HG03108 (cell line): ENCODE results near the gene OSM.

Experiments used
- ATAC-seq: cut with Tn5 transposase; IDR thresholded peaks from one replicate; pipeline ENCODE4 v1.9.1; 2021; ENCODE audit warnings: moderate library complexity; ENCODE audit not compliant: unreplicated experiment

Gene OSM

DNA sequence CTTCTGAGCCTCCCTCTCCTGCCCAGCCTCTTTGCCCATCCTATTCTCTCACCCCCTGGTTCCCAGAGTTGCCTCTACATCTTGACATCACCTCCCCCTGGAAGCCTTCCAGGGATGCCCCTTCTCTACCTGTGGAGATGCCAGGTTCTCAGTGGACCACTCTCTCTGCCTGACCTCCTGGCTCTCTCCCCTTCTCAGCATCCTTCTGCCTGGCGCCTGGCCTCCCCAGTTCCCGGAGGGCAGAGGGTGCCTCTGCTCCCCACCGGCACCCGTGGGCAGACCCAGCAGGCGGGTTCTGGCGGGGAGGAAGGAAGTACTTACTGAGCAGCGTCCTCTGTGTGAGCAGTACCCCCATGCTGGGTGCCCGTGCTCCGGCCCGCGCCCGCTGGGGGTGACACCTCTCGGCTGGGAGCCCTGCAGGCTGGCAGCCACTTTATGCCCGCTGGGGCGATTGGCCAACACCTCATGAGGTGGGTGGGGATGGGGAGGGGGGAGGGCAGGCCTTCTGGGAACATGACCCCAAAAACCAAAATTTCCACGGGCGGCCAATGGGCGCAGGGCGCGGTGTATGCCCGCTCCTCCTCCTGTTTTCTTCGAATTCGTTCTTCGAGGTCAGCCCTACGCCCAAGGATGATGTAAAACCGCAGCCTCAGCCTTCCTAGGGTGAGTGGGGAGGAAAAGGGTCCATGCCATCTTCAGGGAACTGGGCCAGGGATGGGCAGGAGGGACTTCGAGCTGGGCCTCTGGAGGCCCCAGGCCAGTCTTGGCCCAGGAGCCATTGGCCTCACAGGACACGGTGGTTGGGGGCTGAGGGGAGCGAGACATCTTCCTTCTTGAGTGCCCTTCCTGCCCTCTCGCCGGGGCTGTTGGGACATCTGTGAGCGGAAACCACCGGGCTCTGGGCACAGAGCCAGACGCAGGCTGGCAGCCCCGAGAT, at the start of gene OSM:
TSS of gene OSM (minus strand) at position 407 of the 937 bp plus-strand sequence. CDS start at position 355, 52 bp downstream.
- ATAC-seq, result peak; percentile 44

DNA sequence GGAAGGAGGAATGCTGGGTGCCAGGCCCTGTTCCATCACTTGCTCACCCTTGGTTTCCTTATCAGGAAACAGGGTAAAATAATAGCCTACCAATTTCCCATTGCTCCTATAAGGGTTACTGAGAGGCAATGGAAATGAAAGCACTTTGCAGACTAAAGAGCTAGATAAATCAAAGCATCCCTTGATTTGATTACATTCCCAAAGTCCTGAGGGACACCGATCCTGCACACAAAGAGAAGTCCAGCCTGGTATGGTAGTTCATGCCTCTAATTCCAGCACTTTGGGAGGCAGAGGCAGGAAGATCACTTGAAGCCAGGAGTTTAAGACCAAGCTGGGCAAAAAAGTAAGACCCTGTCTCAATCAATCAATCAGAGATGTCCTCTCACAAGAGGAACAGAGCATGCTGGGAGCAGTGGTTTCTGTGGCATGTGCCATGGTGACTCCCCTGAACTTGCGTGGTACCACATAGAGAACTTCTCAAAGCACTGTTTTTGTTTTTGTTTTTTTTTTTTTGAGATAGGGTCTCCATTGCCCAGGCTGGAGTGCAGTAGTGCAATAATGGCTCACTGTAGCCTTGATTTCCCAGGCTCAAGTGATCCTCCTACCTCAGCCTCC, 49.4 kb upstream of the OSM start:
- ATAC-seq, result no peak

- no peak for ATAC-seq
These were observed 48.3 kb upstream of the OSM start for GRCh38 chr22:30314915-30315314.

DNA sequence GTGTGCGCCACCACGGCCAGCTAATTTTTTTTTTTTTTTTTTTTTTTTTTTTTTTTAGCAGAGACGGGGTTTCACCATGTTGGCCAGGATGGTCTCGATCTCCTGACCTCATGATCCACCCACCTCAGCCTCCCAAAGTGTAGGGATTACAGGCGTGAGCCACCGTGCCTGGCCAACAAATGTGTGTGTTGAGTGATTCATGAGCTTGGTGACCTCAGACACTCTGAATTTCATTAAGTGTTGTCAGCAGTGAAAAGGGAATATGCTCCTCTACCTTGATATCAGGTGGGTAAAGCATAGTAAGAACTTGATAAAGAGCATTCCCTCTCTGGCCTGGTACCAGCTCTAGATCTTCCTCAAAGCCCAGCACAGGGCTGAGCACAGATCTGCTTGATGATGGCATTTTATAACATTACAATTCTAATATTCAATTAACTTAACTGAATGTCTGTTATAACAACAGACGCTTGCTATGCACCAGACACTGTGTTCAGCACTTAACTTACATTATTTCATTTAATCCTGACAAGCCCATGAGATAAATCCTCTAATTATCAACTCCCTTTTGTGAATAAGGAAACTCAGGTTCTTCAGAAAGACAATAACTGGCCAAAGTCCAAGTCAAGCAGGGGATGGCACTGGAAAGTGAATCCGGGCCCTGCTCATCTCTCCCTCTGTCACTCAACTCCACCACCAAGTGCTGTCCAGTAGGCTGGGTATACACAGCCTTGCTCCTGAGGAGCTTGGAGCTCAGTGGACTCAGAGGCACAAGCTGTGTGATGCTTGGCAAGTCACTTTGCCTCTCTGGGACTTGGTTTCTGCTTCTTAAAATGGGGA, 47.1 kb upstream of the OSM start:
- no peak for ATAC-seq

DNA sequence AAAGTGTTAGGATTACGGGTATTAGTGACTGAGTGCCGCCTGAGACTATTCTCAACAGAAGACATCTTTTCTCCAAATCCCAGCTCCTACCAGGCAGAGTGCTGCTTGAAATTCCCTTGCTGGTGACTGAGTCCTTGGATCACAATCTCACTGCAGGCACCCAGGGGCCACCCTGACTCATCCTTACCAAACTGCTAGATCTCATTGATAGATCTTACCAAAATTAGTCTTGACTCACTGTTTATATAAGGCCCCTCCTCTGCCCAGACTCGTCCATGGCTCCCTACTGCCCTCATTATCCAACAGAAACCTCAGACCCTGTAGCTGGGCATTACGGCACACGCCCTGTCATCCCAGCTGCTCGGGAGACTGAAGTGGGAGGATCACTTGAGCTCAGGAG, 45.4 kb upstream of the OSM start:
- ATAC-seq, result no peak

DNA sequence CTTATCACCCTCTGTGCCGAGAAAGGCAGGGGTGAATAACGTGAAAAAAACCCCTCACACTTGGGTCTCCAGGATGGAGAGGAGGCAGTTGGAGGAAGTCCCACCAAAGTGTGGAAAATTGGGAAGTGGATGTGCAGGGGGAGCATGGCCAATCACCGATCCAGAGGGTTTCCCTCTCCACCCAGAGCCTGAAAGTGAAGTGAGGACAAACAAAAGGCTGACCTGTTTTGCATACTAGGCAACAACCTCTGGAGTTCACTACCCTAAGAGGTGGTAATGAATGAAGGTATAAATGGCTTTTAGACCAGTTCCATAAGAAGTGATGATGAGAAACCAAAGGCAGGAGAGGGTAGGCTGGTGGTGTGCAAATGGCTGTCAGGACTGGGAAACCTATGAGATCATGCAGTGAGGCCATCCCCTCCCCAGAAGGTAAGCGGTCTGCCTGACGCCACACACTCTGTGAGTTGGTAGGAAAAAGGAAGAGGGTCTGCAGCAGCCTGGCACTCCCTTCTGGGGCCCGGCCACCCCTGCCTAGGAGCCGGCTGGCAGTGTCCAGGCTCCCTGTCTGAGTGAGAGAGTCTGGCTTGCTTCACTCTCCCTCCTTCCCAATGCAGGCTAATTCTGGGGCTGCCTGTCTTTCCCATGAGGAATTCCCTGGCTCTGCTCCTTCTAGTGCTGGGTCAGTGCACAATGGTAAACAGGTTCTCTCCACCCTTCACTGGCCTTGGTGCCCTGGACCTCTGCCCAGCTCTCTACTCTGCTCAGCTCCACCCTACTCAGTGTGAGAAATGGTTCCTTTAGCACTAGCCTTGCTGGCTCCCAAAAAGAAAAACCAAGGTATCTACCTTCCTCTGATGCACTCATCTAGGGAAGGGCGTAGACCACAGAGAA, 44.5 kb upstream of the OSM start:
- ATAC-seq, result no peak

DNA sequence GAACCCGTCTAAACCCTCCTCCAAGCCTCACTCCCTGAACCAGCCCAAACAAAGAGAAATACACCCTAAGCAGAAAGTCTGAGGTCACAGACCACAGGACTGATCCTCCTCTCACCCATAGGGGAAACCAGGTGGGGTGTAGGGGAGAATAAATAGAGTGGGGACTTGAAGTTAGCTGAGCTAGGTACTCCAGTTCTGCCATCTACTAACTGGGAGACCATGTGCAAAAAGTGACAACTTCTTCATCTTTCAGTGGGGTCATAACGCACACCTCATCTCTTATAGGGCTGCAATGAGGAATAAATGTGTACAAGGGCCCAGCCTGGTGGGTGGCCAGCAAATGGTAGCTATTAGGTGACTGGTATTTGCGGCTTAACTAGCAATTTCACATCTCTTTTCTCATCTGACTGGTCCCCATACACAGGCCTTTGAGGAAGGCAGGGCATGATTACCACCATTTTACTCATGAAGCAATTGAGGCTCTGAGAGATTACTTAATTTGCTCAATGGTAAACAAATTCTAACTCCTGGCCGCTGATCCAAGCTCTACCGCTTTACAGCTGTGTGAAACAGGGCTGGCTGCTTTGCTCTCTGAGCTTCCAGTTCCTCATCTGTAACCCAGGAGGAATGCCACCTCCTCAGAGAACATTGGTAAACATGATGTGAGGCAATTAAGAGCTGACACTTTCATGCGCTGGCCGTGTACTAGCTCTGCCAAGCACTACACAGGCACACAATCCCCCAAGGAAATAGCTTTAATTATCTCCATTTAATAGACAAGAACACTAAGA, 43.5 kb upstream of the OSM start:
- ATAC-seq, result no peak

DNA sequence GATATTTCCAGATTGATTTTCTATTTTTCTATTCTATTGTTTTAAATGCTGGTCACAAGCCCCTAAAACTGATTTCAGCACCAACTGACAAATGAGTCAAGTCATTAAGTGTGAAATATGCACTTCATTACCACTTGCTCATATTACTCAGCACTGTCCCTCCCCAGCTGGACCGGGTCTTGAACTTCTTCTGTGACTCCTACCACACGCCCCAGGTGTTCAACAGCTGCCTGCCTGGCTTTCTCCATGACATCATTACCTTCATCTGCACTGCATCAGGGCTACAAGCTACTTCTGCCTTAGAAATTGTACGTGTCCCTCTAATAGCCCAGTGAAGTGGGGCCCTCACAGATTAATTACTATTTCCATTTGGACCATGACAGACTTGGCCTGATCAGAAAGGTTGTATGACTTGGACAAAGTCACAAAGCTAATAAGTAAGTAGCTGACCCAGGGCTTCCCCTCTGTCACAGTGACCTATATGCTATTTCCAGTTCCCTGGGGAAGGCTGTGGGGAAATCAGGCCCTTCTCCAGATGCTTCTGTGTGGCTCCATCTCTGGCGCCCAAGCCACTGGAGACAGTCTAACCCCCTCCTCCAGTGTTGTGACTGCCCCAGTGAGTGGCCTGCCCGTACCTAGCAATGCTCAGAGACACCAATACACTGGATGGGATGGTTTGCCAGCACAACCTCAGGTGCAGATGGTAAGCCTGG, 42.0 kb upstream of the OSM start:
- ATAC-seq, result peak; percentile 37

DNA sequence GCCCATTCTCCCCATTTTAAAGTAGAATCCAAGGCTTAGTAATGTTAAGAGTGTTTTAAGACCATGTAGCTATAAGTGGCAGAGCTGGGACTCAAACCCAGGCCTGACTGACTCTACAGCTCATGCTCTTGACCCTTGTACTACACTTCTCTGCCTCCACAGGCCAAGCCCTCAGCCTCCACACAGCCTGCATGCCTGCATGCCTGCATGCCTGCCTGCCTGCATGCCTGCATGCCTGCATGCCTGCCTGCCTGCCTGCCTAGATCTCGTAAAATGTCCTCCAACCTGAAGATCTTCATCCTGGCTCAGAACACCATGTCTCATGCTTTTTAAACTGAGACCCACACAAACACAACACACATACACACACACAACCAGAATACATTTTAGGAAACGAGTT, 41.4 kb upstream of the OSM start:
- no peak for ATAC-seq

- no peak for ATAC-seq
These were observed 40.5 kb upstream of the OSM start for GRCh38 chr22:30307041-30307574.

DNA sequence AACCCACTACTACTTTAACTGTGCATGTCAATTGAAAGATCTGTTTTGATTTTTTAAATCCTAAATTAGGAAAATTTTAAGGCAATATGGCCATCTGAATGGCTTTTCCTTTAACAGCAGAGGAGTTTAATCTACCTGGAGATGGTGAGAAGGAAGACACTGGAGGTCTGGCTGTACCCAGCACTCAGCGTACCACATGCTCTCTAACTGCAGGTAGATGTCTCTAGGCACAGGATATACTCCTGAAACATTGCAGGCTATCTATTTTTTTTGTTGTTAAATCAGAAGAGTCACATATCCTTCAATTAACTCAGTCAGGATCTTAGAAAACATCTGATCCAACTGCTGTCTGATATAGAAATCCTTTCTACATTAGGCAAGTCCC, 40.0 kb upstream of the OSM start:
- ATAC-seq, result no peak

DNA sequence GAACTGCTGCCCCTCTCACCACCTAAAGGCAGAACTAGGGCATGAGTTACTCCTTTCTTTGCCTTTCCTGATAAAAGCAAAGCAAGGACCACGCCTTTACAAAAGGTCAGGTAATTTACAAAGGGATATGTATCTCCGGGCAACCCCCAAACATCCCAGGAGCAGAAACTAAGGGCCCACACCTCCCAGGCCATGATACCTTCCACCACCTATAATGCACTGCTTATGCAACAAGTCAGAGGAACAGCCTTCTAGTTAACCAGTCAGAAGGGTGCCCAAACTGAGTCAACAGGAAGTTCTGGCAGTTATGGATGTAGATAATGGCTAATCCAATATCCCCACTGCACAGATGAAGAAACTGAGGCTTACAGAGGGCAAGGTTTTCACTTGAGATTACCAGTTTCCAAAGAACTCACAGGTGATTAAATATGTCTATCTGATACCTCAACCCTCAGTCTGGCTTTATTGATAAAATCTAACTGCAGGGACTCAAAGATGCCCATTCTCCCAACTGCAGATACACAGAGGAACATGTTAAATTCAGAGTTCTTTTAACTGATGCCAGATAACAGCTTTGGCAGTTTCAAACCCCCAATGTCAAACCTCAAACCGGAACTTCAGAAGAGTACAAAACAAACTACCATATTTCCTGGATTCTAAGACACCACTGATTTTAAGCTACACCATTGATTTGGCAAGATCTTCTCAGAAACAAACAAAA, 39.4 kb upstream of the OSM start:
- no peak for ATAC-seq

DNA sequence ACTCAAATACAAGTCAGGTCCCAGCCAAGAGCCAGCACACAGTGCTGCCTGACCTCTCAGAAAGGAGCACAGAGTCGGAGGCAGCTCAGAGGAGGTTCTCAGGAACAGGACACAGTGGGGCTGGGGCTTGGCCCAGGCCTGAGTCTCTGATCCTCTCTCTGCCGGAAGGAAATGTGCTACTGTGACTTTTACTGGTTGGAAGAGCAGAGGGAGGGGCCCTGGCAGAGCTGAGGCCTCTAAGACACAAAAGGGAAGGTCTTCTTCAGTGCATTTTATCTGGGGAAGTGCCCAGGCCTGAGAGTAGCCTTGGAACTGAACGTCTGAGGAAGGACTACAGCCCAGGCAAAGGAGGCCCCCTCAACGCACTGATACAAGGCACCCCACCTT, 38.9 kb upstream of the OSM start:
- ATAC-seq, result peak; percentile 43

DNA sequence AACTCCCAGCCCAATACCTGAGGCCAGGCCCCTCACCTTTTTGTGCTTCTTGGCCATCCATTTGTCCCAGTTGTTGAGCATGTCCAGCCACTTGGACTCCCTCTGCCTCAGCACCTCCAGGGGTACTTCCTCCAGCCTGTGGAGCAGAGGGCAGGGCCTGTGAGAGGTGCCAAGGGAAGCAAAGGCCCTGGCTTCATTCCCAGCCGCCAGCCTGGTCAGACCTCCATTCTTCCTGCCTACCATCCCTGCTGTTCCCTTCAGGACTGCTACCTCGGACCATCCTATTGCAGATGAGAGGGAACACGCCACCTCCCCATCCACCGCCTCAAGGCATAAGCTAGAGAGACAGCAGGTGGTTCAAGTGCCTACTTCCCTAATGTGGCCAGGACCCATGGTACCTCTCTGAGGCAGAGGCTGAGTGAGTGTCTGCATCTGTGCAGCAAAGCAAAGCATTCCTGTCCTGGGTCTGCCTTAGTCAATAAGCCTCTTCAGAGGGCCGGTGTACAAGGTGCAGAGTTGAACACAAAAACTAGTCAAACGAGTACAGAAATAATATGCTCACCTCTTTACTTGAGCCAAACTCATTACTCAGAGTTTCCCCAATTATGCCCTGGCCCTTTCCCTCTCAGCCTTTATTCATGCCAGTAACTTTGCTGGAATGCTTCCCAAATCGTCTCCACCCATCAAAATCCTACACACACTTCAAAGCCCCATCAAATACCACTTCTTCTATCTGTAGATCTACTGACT, 38.0 kb upstream of the OSM start:
- ATAC-seq, result no peak

DNA sequence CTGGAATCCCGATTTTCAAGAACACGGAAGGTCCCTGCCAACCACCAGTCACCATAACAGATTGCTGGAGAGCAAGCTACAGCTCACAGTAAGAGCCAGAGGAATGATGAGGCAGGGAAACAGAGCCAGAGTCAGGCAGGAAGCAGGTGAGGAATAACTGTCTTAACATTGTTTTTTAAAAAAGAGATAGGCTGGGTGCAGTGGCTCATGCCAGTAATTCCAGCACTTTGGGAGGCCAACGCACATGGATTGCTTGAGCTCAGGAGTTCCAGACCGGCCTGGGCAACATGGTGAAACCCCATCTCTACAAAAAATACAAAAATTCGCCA, 36.1 kb upstream of the OSM start:
- no peak for ATAC-seq

GRCh38 chr22:30301995-30302809, 35.6 kb upstream of the OSM start:
- ATAC-seq, result no peak

- no peak for ATAC-seq
These were observed 32.7 kb upstream of the OSM start for GRCh38 chr22:30299322-30299721.
